ENCODE measurements around the gene OPCML.

The OPCML gene

GRCh38 chr11:132943357-132943705 is 589.0 kb downstream of the OPCML start:
- no peaks in the 10 kb centered on the region for H3K79me2 ChIP-seq (ENCODE audit: insufficient read depth, low read length)
- H3K27me3 ChIP-seq (ENCODE audit: insufficient read depth, low read length) = no peaks in the 10 kb centered on the region
- H3K9me2 ChIP-seq (ENCODE audit: low read depth, low read length) = no peaks in the 10 kb centered on the region
- H4K20me1 ChIP-seq (ENCODE audit: insufficient read depth, low read length) = no peaks in the 10 kb centered on the region
- H3K36me3 ChIP-seq (ENCODE audit: insufficient read depth, low read length) = no peaks in the 10 kb centered on the region
- H3K9ac ChIP-seq (ENCODE audit: low read length) = no peak overlapping the region
- TF ChIP-seq CTCF (IDR thresholded peaks at IDR 0.05; ENCODE audit: low read length) (no peak), EZH2 (IDR thresholded peaks at IDR 0.05; ENCODE audit: borderline replicate concordance, low read length) (no peak)
- no peaks in the 10 kb centered on the region for H3K4me1 ChIP-seq (ENCODE audit: insufficient read depth, low read length, severe bottlenecking)
- H3K4me2 ChIP-seq (ENCODE audit: low read length) = no peak overlapping the region
- no peaks in the 10 kb centered on the region for H3F3A ChIP-seq (ENCODE audit: insufficient read depth, low read length)
- no peak overlapping the region for H2AFZ ChIP-seq (ENCODE audit: low read length)
- no peak overlapping the region for H3K27ac ChIP-seq (ENCODE audit: low read depth, low read length, poor library complexity, severe bottlenecking)
- H3K4me3 ChIP-seq (ENCODE audit: low read depth, low read length, poor library complexity, severe bottlenecking) = no peak overlapping the region
- no peaks in the 10 kb centered on the region for H3K9me3 ChIP-seq (ENCODE audit: low read length)

DNA sequence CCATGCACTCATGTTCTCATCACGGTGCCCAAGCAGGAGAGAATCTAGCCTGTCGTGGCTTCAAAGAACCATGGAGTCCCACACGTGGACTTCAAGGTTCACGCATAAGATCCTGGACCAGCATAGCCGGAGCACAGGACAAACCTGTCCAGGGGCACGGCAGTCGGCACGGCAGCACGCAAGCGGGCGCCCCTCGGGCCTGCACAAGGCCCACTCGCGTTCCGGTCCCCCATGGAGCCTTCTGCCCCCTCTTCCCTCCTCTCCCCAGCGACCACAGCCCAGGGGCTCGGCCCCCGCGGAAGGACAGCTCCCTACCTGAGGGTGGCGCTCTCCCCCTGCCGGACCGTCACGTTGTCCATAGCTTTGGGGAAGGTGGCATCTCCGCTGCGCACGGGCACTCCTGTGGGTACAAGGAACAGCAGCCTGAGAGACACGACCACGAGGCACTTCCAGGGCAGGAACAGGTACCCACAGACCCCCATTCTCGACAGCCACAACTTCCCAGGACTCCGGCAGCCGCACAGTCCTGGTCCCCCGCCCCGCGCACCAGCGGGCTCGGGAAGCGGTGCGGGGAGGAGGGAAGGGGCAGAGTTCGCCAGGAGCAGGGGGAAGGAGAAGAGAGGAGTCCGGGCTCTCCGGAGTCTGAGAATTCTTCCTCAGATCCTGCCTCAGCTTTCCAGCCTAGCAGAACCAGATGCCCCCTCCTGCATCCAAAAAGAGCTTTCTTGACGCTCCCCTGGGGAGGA is 589.5 kb downstream of the OPCML start:
- H3K27ac ChIP-seq (ENCODE audit: low read depth, low read length, poor library complexity, severe bottlenecking) = no peak overlapping the region
- H3K4me3 ChIP-seq (ENCODE audit: low read depth, low read length, poor library complexity, severe bottlenecking) = no peak overlapping the region
- no peak for TF ChIP-seq EZH2 (IDR thresholded peaks at IDR 0.05; ENCODE audit: borderline replicate concordance, low read length)
- no peak for TF ChIP-seq CTCF (IDR thresholded peaks at IDR 0.05; ENCODE audit: low read length)
- H3K79me2 ChIP-seq (ENCODE audit: insufficient read depth, low read length) = no peaks in the 10 kb centered on the region
- H3F3A ChIP-seq (ENCODE audit: insufficient read depth, low read length) = no peaks in the 10 kb centered on the region
- no peaks in the 10 kb centered on the region for H3K27me3 ChIP-seq (ENCODE audit: insufficient read depth, low read length)
- no peaks in the 10 kb centered on the region for H3K9me2 ChIP-seq (ENCODE audit: low read depth, low read length)
- no peaks in the 10 kb centered on the region for H3K9me3 ChIP-seq (ENCODE audit: low read length)
- no peak overlapping the region for H2AFZ ChIP-seq (ENCODE audit: low read length)
- no peaks in the 10 kb centered on the region for H3K4me1 ChIP-seq (ENCODE audit: insufficient read depth, low read length, severe bottlenecking)
- no peaks in the 10 kb centered on the region for H3K36me3 ChIP-seq (ENCODE audit: insufficient read depth, low read length)
- no peak overlapping the region for H3K9ac ChIP-seq (ENCODE audit: low read length)
- H3K4me2 ChIP-seq (ENCODE audit: low read length) = no peak overlapping the region
- H4K20me1 ChIP-seq (ENCODE audit: insufficient read depth, low read length) = no peaks in the 10 kb centered on the region

- Histone ChIP-seq H3K9me2 (ENCODE audit: low read depth, low read length) (no peaks in the 10 kb centered on the region), H3K27me3 (ENCODE audit: insufficient read depth, low read length) (no peaks in the 10 kb centered on the region), H3K4me3 (ENCODE audit: low read depth, low read length, poor library complexity, severe bottlenecking) (no peak overlapping the region), H3K4me2 (ENCODE audit: low read length) (no peak overlapping the region), H3K9ac (ENCODE audit: low read length) (no peak overlapping the region), H3F3A (ENCODE audit: insufficient read depth, low read length) (no peaks in the 10 kb centered on the region), H3K27ac (ENCODE audit: low read depth, low read length, poor library complexity, severe bottlenecking) (no peak overlapping the region), H2AFZ (ENCODE audit: low read length) (no peak overlapping the region), H4K20me1 (ENCODE audit: insufficient read depth, low read length) (no peaks in the 10 kb centered on the region), H3K79me2 (ENCODE audit: insufficient read depth, low read length) (no peaks in the 10 kb centered on the region), H3K4me1 (ENCODE audit: insufficient read depth, low read length, severe bottlenecking) (no peaks in the 10 kb centered on the region), H3K36me3 (ENCODE audit: insufficient read depth, low read length) (no peaks in the 10 kb centered on the region), H3K9me3 (ENCODE audit: low read length) (no peaks in the 10 kb centered on the region)
- TF ChIP-seq EZH2 (IDR thresholded peaks at IDR 0.05; ENCODE audit: borderline replicate concordance, low read length) (no peak), CTCF (IDR thresholded peaks at IDR 0.05; ENCODE audit: low read length) (no peak)
Observed at GRCh38 chr11:132941761-132942160, 590.5 kb downstream of the OPCML start.

All from OCI-LY1 (cell line).